Measurements from ENCODE around the gene CCDC74B.
"Not testable (repeated sequence)": the region's sequence is repeated elsewhere in the genome, so short reads cannot be mapped to it uniquely, and the experiment has no call there.

Gene CCDC74B

GRCh38 chr2:130145006-130145414 is at the start of gene CCDC74B:
Gene CCDC74B (minus strand): TSS chr2:130145112. CDS start chr2:130144996, 116 bp downstream.
- not testable (repeated sequence) for H3K4me1 ChIP-seq (ENCODE audit: control insufficient read depth, insufficient read depth, low read length); H3K9me3 ChIP-seq (ENCODE audit: control insufficient read depth, insufficient read depth, low read length); H3K27ac ChIP-seq (ENCODE audit: low read length); H3K27me3 ChIP-seq (ENCODE audit: control insufficient read depth, insufficient read depth, low read length); H3K36me3 ChIP-seq (ENCODE audit: control insufficient read depth, insufficient read depth, low read length); DNase-seq (ENCODE audit: low read depth, low spot score)
- H3K4me3 ChIP-seq (ENCODE audit: low read length): peak within 1 kb of the TSS; percentile 50; the same call in 1 of the 2 replicates
- WGBS (ENCODE audit: insufficient coverage, insufficient read length): no CpG with 5 or more reads among the region's 30 CpGs

GRCh38 chr2:130193824-130194223 is 48.9 kb upstream of the CCDC74B start:
- not testable (repeated sequence) for H3K4me1 ChIP-seq (ENCODE audit: control insufficient read depth, insufficient read depth, low read length); H3K36me3 ChIP-seq (ENCODE audit: control insufficient read depth, insufficient read depth, low read length); H3K27ac ChIP-seq (ENCODE audit: low read length); H3K27me3 ChIP-seq (ENCODE audit: control insufficient read depth, insufficient read depth, low read length); H3K9me3 ChIP-seq (ENCODE audit: control insufficient read depth, insufficient read depth, low read length); H3K4me3 ChIP-seq (ENCODE audit: low read length); DNase-seq (ENCODE audit: low read depth, low spot score)
- WGBS (ENCODE audit: insufficient coverage, insufficient read length): no CpG with 5 or more reads among the region's 22 CpGs

- H3K36me3 ChIP-seq (ENCODE audit: control insufficient read depth, insufficient read depth, low read length); DNase-seq (ENCODE audit: low read depth, low spot score); H3K4me1 ChIP-seq (ENCODE audit: control insufficient read depth, insufficient read depth, low read length); H3K27me3 ChIP-seq (ENCODE audit: control insufficient read depth, insufficient read depth, low read length); H3K4me3 ChIP-seq (ENCODE audit: low read length); H3K9me3 ChIP-seq (ENCODE audit: control insufficient read depth, insufficient read depth, low read length); H3K27ac ChIP-seq (ENCODE audit: low read length): not testable (repeated sequence)
- WGBS (ENCODE audit: insufficient coverage, insufficient read length): no CpG with 5 or more reads among the region's 3 CpGs
Observed at GRCh38 chr2:130192451-130192850, 47.5 kb upstream of the CCDC74B start.

GRCh38 chr2:130191319-130191718 is 46.4 kb upstream of the CCDC74B start:
- not testable (repeated sequence) for H3K4me3 ChIP-seq (ENCODE audit: low read length); H3K9me3 ChIP-seq (ENCODE audit: control insufficient read depth, insufficient read depth, low read length); H3K27me3 ChIP-seq (ENCODE audit: control insufficient read depth, insufficient read depth, low read length); DNase-seq (ENCODE audit: low read depth, low spot score); H3K4me1 ChIP-seq (ENCODE audit: control insufficient read depth, insufficient read depth, low read length); H3K36me3 ChIP-seq (ENCODE audit: control insufficient read depth, insufficient read depth, low read length); H3K27ac ChIP-seq (ENCODE audit: low read length)
- WGBS (ENCODE audit: insufficient coverage, insufficient read length): no CpG with 5 or more reads among the region's 6 CpGs

- Histone ChIP-seq H3K9me3 (ENCODE audit: control insufficient read depth, insufficient read depth, low read length) (no peaks in the 10 kb centered on the region), H3K4me1 (ENCODE audit: control insufficient read depth, insufficient read depth, low read length) (no peaks in the 10 kb centered on the region), H3K27ac (ENCODE audit: low read length) (no peak overlapping the region), H3K4me3 (ENCODE audit: low read length) (no peak overlapping the region), H3K36me3 (ENCODE audit: control insufficient read depth, insufficient read depth, low read length) (no peaks in the 10 kb centered on the region), H3K27me3 (ENCODE audit: control insufficient read depth, insufficient read depth, low read length) (no peaks in the 10 kb centered on the region)
- no CpG with 5 or more reads among the region's 15 CpGs for WGBS (ENCODE audit: insufficient coverage, insufficient read length)
- no peak for DNase-seq (ENCODE audit: low read depth, low spot score)
Observed at GRCh38 chr2:130190237-130190636, 45.3 kb upstream of the CCDC74B start.

GRCh38 chr2:130188958-130189357 is 44.0 kb upstream of the CCDC74B start:
- H3K27me3 ChIP-seq (ENCODE audit: control insufficient read depth, insufficient read depth, low read length); DNase-seq (ENCODE audit: low read depth, low spot score); H3K9me3 ChIP-seq (ENCODE audit: control insufficient read depth, insufficient read depth, low read length); H3K4me3 ChIP-seq (ENCODE audit: low read length); H3K4me1 ChIP-seq (ENCODE audit: control insufficient read depth, insufficient read depth, low read length); H3K36me3 ChIP-seq (ENCODE audit: control insufficient read depth, insufficient read depth, low read length); H3K27ac ChIP-seq (ENCODE audit: low read length): not testable (repeated sequence)
- WGBS (ENCODE audit: insufficient coverage, insufficient read length): no CpG with 5 or more reads among the region's 4 CpGs

- not testable (repeated sequence) for H3K27me3 ChIP-seq (ENCODE audit: control insufficient read depth, insufficient read depth, low read length); H3K27ac ChIP-seq (ENCODE audit: low read length); DNase-seq (ENCODE audit: low read depth, low spot score); H3K9me3 ChIP-seq (ENCODE audit: control insufficient read depth, insufficient read depth, low read length); H3K4me1 ChIP-seq (ENCODE audit: control insufficient read depth, insufficient read depth, low read length); H3K4me3 ChIP-seq (ENCODE audit: low read length); H3K36me3 ChIP-seq (ENCODE audit: control insufficient read depth, insufficient read depth, low read length)
- no CpG with 5 or more reads among the region's 17 CpGs for WGBS (ENCODE audit: insufficient coverage, insufficient read length)
Observed at GRCh38 chr2:130187859-130188792, 43.2 kb upstream of the CCDC74B start.

GRCh38 chr2:130187268-130187667 is 42.4 kb upstream of the CCDC74B start:
- H3K27ac ChIP-seq (ENCODE audit: low read length): no peak overlapping the region
- H3K36me3 ChIP-seq (ENCODE audit: control insufficient read depth, insufficient read depth, low read length): peaks cover 6% of the 10 kb centered on the region; the same call in 1 of the 2 replicates
- H3K9me3 ChIP-seq (ENCODE audit: control insufficient read depth, insufficient read depth, low read length): no peaks in the 10 kb centered on the region
- no peak overlapping the region for H3K4me3 ChIP-seq (ENCODE audit: low read length)
- no peaks in the 10 kb centered on the region for H3K4me1 ChIP-seq (ENCODE audit: control insufficient read depth, insufficient read depth, low read length)
- no peak for DNase-seq (ENCODE audit: low read depth, low spot score)
- WGBS (ENCODE audit: insufficient coverage, insufficient read length): no CpG with 5 or more reads among the region's 8 CpGs
- H3K27me3 ChIP-seq (ENCODE audit: control insufficient read depth, insufficient read depth, low read length): no peaks in the 10 kb centered on the region

GRCh38 chr2:130186391-130186790 is 41.5 kb upstream of the CCDC74B start:
- no peak overlapping the region for H3K4me3 ChIP-seq (ENCODE audit: low read length)
- H3K4me1 ChIP-seq (ENCODE audit: control insufficient read depth, insufficient read depth, low read length): no peaks in the 10 kb centered on the region
- WGBS (ENCODE audit: insufficient coverage, insufficient read length): no CpG with 5 or more reads among the region's 5 CpGs
- H3K27me3 ChIP-seq (ENCODE audit: control insufficient read depth, insufficient read depth, low read length): no peaks in the 10 kb centered on the region
- peaks cover 6% of the 10 kb centered on the region; the same call in 1 of the 2 replicates for H3K36me3 ChIP-seq (ENCODE audit: control insufficient read depth, insufficient read depth, low read length)
- no peak overlapping the region for H3K27ac ChIP-seq (ENCODE audit: low read length)
- DNase-seq (ENCODE audit: low read depth, low spot score): no peak
- H3K9me3 ChIP-seq (ENCODE audit: control insufficient read depth, insufficient read depth, low read length): no peaks in the 10 kb centered on the region

GRCh38 chr2:130185896-130186295 is 41.0 kb upstream of the CCDC74B start:
- Histone ChIP-seq H3K27ac (ENCODE audit: low read length) (no peak overlapping the region), H3K4me3 (ENCODE audit: low read length) (no peak overlapping the region), H3K4me1 (ENCODE audit: control insufficient read depth, insufficient read depth, low read length) (no peaks in the 10 kb centered on the region), H3K36me3 (ENCODE audit: control insufficient read depth, insufficient read depth, low read length) (peaks cover 6% of the 10 kb centered on the region; the same call in 1 of the 2 replicates), H3K27me3 (ENCODE audit: control insufficient read depth, insufficient read depth, low read length) (no peaks in the 10 kb centered on the region), H3K9me3 (ENCODE audit: control insufficient read depth, insufficient read depth, low read length) (no peaks in the 10 kb centered on the region)
- WGBS (ENCODE audit: insufficient coverage, insufficient read length): no CpG with 5 or more reads among the region's 4 CpGs
- DNase-seq (ENCODE audit: low read depth, low spot score): no peak

GRCh38 chr2:130185436-130185835 is 40.5 kb upstream of the CCDC74B start:
- no peaks in the 10 kb centered on the region for H3K27me3 ChIP-seq (ENCODE audit: control insufficient read depth, insufficient read depth, low read length)
- H3K9me3 ChIP-seq (ENCODE audit: control insufficient read depth, insufficient read depth, low read length): no peaks in the 10 kb centered on the region
- WGBS (ENCODE audit: insufficient coverage, insufficient read length): no CpG with 5 or more reads among the region's 10 CpGs
- no peak for DNase-seq (ENCODE audit: low read depth, low spot score)
- no peak overlapping the region for H3K4me3 ChIP-seq (ENCODE audit: low read length)
- no peak overlapping the region for H3K27ac ChIP-seq (ENCODE audit: low read length)
- H3K36me3 ChIP-seq (ENCODE audit: control insufficient read depth, insufficient read depth, low read length): peaks cover 6% of the 10 kb centered on the region; the same call in 1 of the 2 replicates
- H3K4me1 ChIP-seq (ENCODE audit: control insufficient read depth, insufficient read depth, low read length): no peaks in the 10 kb centered on the region

Data from iPS DF 6.9 (cell line).